NCI-H1105 (cell line): ENCODE results near the gene PNLIP.

Source experiments
- DNase-seq: peaks from one replicate; lab custom pipeline; 2025; lab: John Stamatoyannopoulos, UW

The PNLIP gene

GRCh38 chr10:116614796-116615195 lies 69.1 kb downstream of the PNLIP start:
- DNase-seq: no peak

- no peak for DNase-seq
Observed at GRCh38 chr10:116615199-116615776, 69.6 kb downstream of the PNLIP start.
